ENCODE data around the gene TWF2. TPM values are rescaled to one million over a fixed set of nuclear protein-coding genes. Genes with fewer than 3 reads are reported as not detected.

Gene TWF2
- total RNA-seq, 1 donor from 2014 or later: 37.4 TPM

GRCh38 chr3:52222319-52223221, 16.4 kb downstream of the TWF2 start:
- ATAC-seq: no peak

GRCh38 chr3:52221563-52222318, 17.2 kb downstream of the TWF2 start:
- ATAC-seq: no peak

GRCh38 chr3:52221141-52221562, 17.8 kb downstream of the TWF2 start:
- ATAC-seq: no peak

- peak; percentile 49 for ATAC-seq
Measured at GRCh38 chr3:52220380-52221026, 18.5 kb downstream of the TWF2 start.

- peak; percentile 2 for ATAC-seq
Measured at GRCh38 chr3:52218937-52219650, 19.9 kb downstream of the TWF2 start.

- ATAC-seq: no peak
Measured at GRCh38 chr3:52218454-52218853, 20.5 kb downstream of the TWF2 start.

- ATAC-seq: no peak
Measured at GRCh38 chr3:52218026-52218425, 20.9 kb downstream of the TWF2 start.

- no peak for ATAC-seq
Measured at GRCh38 chr3:52217409-52217805, 21.6 kb downstream of the TWF2 start.

- peak; percentile 92 for ATAC-seq
Measured at GRCh38 chr3:52216585-52217408, 22.2 kb downstream of the TWF2 start.

- ATAC-seq: no peak
Measured at GRCh38 chr3:52215351-52215750, 23.6 kb downstream of the TWF2 start.

GRCh38 chr3:52213901-52214300, 25.1 kb downstream of the TWF2 start:
- no peak for ATAC-seq

- ATAC-seq: no peak
Measured at GRCh38 chr3:52213005-52213404, 26.0 kb downstream of the TWF2 start.

- ATAC-seq: peak; percentile 5
Measured at GRCh38 chr3:52211268-52211891, 27.6 kb downstream of the TWF2 start.

- ATAC-seq: peak; percentile 92
Measured at GRCh38 chr3:52210550-52211046, 28.4 kb downstream of the TWF2 start.

- no peak for ATAC-seq
Measured at GRCh38 chr3:52210037-52210436, 28.9 kb downstream of the TWF2 start.

- no peak for ATAC-seq
Measured at GRCh38 chr3:52208556-52208955, 30.4 kb downstream of the TWF2 start.

GRCh38 chr3:52205727-52206372, 33.1 kb downstream of the TWF2 start:
- no peak for ATAC-seq

- ATAC-seq: peak; percentile 78
Measured at GRCh38 chr3:52204337-52205073, 34.5 kb downstream of the TWF2 start.

GRCh38 chr3:52203701-52204100, 35.3 kb downstream of the TWF2 start:
- no peak for ATAC-seq
